ENCODE data around the gene COMT. TPM values are rescaled to one million over a fixed set of nuclear protein-coding genes. Genes with fewer than 3 reads are reported as not detected.

COMT gene
- total RNA-seq, 2 experiments from 2014 or later, result 71.8 to 74.8 TPM

DNA sequence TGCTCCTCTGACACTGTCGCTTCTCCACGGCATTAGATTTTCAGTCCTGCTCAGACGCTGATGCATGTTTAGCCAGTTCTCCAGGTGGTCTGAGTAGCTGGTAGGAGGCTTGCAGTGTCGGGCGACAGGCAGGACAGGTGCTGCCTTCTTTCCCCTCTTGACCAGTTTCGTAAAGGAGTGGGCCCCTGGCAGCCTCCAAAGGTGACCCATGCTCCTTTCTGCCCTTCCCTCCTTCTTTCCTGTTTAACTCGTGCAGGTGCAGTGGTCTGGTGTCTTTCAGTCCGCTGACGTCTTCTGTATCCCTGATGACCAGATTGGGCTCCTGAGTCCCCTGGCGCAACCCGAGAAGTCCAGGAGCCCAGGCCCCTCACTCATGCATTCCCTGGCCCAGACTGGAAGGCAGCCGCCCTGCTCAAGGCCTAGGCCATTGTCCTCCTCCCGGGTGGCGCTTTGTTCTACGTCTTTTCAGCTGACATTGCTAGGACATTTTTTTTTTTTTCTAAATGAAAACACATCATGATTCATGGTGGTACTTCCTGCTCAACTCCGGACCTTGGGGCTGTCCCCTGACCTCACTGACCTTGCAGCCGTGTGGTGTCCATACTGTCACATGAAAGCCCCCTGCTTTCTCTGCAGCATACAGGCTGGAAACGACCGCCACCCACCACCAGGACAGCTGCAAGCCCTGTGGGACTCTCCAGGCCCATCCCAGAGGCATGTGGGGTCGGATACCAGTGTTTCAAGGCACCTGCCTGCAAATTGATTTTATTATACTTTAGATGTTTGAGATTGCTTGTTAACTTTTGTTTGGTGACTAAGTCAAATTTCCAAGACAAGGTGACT, 25.6 kb downstream of the COMT start:
- Mint-ChIP-seq H3K27ac (no peak overlapping the region), H3K4me1 (peaks cover 11% of the 10 kb centered on the region), H3K27me3 (no peaks in the 10 kb centered on the region), H3K36me3 (ENCODE audit: low read depth) (no peaks in the 10 kb centered on the region), H3K4me3 (no peak overlapping the region), H3K9me3 (no peaks in the 10 kb centered on the region)
- POLR2A ChIA-PET, result no interaction called here
- DNase-seq, result no peak
- CTCF ChIA-PET, result interaction anchor here (0.6 to 1.4 kb wide), 2 partner anchors 13 to 1618 kb away, joined by 3 to 4 read pairs; no protein-coding TSS in a partner anchor

DNA sequence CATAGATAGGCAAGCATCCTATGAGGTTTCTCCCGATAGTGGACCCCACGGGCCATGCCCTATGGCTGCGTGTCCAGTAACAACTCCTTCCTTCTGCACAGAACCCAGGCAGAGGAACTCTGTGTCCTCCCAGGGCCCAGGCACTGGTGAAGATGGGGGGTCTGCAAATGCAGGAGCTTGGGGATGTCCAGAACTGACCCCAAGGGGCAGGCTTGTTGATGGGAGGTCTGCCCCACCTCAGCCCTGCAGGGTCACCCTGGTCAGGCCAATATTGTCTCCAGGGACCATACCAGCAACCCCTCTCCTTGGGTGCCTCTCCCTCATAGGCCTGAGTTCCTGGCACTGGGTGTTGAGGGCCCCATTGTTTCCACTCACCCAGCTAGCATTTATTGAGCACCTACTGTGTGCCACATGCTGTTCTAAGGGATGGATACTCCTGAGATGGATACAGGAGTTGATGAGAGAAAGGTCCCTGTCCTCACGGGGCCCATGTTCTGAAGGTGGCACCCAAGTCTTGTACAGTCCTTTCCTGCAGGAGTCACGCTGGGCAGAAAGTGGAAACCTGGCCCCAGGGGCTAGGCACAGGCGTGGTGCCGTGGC, 26.4 kb downstream of the COMT start:
- Mint-ChIP-seq H3K4me1 (peaks cover 9% of the 10 kb centered on the region), H3K27ac (no peak overlapping the region), H3K4me3 (no peak overlapping the region), H3K36me3 (ENCODE audit: low read depth) (no peaks in the 10 kb centered on the region), H3K27me3 (no peaks in the 10 kb centered on the region), H3K9me3 (no peaks in the 10 kb centered on the region)
- POLR2A ChIA-PET, result no interaction called here
- CTCF ChIA-PET, result no interaction called here
- DNase-seq, result no peak

- ChIA-PET POLR2A (no interaction called here), CTCF (interaction anchor here (1.2 to 1.3 kb wide), 2 partner anchors 20 to 161 kb away, joined by 3 to 4 read pairs; no protein-coding TSS in a partner anchor)
- H3K36me3 Mint-ChIP-seq (ENCODE audit: low read depth), result no peaks in the 10 kb centered on the region
- no peak overlapping the region for H3K27ac Mint-ChIP-seq
- no peak overlapping the region for H3K4me3 Mint-ChIP-seq
- no peaks in the 10 kb centered on the region for H3K9me3 Mint-ChIP-seq
- H3K4me1 Mint-ChIP-seq, result peaks cover 9% of the 10 kb centered on the region
- H3K27me3 Mint-ChIP-seq, result no peaks in the 10 kb centered on the region
- no peak for DNase-seq
These were observed 26.9 kb downstream of the COMT start for GRCh38 chr22:19968450-19968891.

DNA sequence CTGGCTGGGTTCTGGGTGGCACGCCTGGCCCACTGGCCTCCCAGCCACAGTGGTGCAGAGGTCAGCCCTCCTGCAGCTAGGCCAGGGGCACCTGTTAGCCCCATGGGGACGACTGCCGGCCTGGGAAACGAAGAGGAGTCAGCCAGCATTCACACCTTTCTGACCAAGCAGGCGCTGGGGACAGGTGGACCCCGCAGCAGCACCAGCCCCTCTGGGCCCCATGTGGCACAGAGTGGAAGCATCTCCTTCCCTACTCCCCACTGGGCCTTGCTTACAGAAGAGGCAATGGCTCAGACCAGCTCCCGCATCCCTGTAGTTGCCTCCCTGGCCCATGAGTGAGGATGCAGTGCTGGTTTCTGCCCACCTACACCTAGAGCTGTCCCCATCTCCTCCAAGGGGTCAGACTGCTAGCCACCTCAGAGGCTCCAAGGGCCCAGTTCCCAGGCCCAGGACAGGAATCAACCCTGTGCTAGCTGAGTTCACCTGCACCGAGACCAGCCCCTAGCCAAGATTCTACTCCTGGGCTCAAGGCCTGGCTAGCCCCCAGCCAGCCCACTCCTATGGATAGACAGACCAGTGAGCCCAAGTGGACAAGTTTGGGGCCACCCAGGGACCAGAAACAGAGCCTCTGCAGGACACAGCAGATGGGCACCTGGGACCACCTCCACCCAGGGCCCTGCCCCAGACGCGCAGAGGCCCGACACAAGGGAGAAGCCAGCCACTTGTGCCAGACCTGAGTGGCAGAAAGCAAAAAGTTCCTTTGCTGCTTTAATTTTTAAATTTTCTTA, 27.8 kb downstream of the COMT start:
- POLR2A ChIA-PET, result no interaction called here

DNA sequence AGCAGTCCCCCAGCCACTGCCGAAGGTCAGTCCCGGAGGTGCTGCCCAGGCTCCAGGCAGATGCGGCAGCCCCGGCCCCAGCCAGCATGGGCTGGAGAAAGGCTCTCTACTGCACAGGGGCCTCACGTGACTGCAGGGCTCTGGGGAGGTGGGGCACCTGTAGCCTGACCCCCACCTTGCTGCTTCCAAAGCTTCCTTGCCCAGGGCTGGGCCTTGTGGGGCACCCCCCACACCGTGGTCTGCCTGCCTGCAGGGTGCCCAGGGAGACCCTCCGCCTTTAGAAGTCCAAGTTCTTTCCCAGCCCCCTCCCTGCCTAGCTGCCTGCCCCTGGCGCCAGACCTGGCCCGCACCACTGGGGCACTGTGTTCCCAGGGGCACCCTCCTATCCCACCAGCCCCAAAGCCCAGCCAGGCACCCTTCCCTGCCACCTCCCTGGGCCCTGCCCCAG, 28.5 kb downstream of the COMT start:
- H3K9me3 Mint-ChIP-seq, result no peaks in the 10 kb centered on the region
- DNase-seq, result no peak
- ChIA-PET POLR2A (no interaction called here), CTCF (interaction anchor here (0.5 to 1.7 kb wide), 6 partner anchors 8 to 154 kb away, joined by 3 to 5 read pairs (median 3); no protein-coding TSS in a partner anchor)
- peaks cover 12% of the 10 kb centered on the region for H3K4me1 Mint-ChIP-seq
- H3K36me3 Mint-ChIP-seq (ENCODE audit: low read depth), result no peaks in the 10 kb centered on the region
- H3K27ac Mint-ChIP-seq, result no peak overlapping the region
- H3K4me3 Mint-ChIP-seq, result no peak overlapping the region
- no peaks in the 10 kb centered on the region for H3K27me3 Mint-ChIP-seq

More for the DNA sequence above, 27.8 kb downstream of the COMT start:
- no peak for DNase-seq
- Mint-ChIP-seq H3K27ac (no peak overlapping the region), H3K27me3 (no peaks in the 10 kb centered on the region), H3K36me3 (ENCODE audit: low read depth) (no peaks in the 10 kb centered on the region), H3K4me1 (peaks cover 9% of the 10 kb centered on the region), H3K9me3 (no peaks in the 10 kb centered on the region), H3K4me3 (no peak overlapping the region)
- CTCF ChIA-PET, result interaction anchor here (0.9 to 1.3 kb wide), 3 partner anchors 9 to 160 kb away, joined by 3 to 4 read pairs (median 3); no protein-coding TSS in a partner anchor

DNA sequence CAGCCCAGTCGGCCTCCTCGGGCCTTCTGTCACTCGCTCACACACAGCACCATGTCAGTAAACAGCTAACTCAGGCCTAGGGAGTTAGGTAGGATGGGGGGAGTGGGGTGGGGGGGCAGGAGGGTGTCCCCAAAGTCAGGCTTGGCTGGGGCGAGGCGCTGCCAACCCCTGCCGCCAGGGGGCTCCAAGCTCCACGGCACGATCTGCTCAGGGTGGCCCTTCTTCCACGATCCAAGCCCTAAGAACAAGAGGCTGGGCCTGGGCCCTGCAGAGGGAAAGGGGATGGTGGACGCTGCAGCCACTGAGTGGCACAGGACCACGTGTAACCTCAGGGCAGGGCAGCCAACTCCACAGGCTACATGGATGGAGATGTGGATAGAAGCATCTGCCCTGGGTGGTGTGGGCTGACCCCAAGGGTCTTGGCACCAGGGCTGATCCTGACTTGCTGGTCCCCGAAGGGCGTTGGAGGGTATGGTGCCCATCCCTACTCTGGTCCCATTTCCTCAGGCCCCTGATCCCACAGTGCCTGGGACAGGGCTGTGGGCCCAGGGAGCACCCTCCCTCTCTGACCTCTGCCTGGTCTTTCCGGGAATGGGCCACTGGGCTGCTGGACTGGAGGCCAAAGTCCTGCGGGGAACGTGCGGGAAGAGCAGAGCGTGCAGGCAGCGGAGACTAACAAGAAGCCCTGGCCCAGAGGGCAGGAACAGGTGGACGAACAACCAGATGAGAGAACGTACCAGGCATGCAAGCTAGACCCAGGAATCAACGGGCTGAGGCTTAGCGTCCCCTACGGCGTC, 29.1 kb downstream of the COMT start:
- H3K27ac Mint-ChIP-seq, result peak overlapping the region; percentile 13
- peaks cover 17% of the 10 kb centered on the region for H3K4me1 Mint-ChIP-seq
- DNase-seq, result peak; percentile 79
- CTCF ChIA-PET, result interaction anchor here (0.5 to 1.7 kb wide), 8 partner anchors 8 to 153 kb away, joined by 3 to 5 read pairs (median 3); no protein-coding TSS in a partner anchor
- H3K4me3 Mint-ChIP-seq, result no peak overlapping the region
- H3K9me3 Mint-ChIP-seq, result no peaks in the 10 kb centered on the region
- no peaks in the 10 kb centered on the region for H3K36me3 Mint-ChIP-seq (ENCODE audit: low read depth)
- POLR2A ChIA-PET, result interaction anchor here (0.6 kb wide), 1 partner anchor 735 kb away, joined by 3 read pairs; no protein-coding TSS in a partner anchor
- H3K27me3 Mint-ChIP-seq, result no peaks in the 10 kb centered on the region

DNA sequence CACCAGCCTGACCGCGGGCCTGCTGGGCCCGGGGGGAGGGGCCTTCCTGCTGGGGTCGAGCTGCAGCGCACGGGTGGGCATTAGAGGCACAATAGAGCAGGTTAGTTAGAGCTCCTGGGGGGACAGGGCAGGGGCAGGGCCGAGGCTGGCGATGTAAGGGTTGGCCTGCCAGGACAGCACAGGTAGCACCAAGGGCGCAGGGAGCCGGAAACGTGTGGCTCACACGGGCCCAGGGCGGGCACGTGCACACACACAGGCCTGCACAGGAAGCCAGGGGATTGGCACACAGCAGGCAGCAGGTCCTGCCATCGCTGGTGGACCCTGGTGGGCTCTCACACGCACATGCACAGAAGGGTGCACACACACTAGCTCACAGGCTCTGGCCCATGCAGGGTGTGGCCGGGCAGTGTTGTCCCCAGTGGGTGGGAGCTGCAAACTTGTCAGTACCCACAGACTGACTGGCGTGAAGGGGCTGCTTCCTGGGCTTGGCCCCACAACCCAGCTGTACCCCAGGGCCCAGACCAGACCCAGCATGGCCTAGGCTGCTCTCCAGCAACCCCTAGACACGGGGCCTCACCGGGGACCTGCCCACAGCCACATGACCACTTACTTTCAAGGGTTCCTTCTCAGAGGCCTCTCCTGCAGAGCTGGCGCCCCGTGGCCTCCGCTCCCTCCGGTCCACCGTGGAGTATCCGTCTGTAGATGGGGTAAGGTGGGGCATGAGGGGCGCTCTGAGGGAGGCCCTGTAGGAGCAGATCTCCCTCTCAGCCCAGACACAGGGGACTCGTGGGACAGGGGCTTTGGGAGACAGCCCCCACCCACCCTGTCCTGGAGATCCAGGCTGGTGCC, 29.9 kb downstream of the COMT start:
- Mint-ChIP-seq H3K27me3 (no peaks in the 10 kb centered on the region), H3K9me3 (no peaks in the 10 kb centered on the region), H3K4me1 (peaks cover 17% of the 10 kb centered on the region), H3K4me3 (no peak overlapping the region), H3K36me3 (ENCODE audit: low read depth) (no peaks in the 10 kb centered on the region), H3K27ac (no peak overlapping the region)
- peak; percentile 17 for DNase-seq
- CTCF ChIA-PET, result interaction anchor here (1.3 to 1.7 kb wide), 3 partner anchors 19 to 47 kb away, joined by 3 to 5 read pairs (median 5); no protein-coding TSS in a partner anchor
- POLR2A ChIA-PET, result interaction anchor here (0.6 kb wide), 1 partner anchor 734 kb away, joined by 3 read pairs; no protein-coding TSS in a partner anchor

DNA sequence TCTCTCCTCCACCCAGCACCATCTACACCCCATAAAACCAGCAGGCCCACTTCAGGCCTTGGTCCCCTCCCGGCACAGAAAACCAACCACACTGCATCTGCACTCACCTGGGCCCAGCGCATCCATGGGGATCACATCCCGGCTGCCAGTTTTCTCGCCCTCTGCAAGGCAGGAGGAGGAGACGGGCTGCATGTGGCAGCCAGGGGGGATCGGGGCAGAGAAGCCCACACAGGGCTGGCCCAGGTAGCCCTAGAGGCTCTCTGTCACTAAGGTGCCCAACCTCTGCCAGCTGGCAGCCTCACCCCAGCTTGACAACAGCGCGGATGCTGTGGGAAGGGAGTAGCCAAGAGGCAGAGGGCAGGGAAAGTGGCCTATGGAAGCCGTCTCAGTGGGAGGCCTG, 30.7 kb downstream of the COMT start:
- H3K36me3 Mint-ChIP-seq (ENCODE audit: low read depth), result no peaks in the 10 kb centered on the region
- H3K4me1 Mint-ChIP-seq, result peaks cover 17% of the 10 kb centered on the region
- H3K27me3 Mint-ChIP-seq, result no peaks in the 10 kb centered on the region
- POLR2A ChIA-PET, result no interaction called here
- H3K9me3 Mint-ChIP-seq, result no peaks in the 10 kb centered on the region
- CTCF ChIA-PET, result interaction anchor here (1.3 to 1.5 kb wide), 2 partner anchors 18 to 41 kb away, joined by 3 to 5 read pairs; no protein-coding TSS in a partner anchor
- H3K4me3 Mint-ChIP-seq, result no peak overlapping the region
- no peak overlapping the region for H3K27ac Mint-ChIP-seq
- no peak for DNase-seq

GRCh38 chr22:19972652-19973550, 31.3 kb downstream of the COMT start:
- Mint-ChIP-seq H3K4me3 (no peak overlapping the region), H3K27ac (no peak overlapping the region), H3K36me3 (ENCODE audit: low read depth) (no peaks in the 10 kb centered on the region), H3K27me3 (no peaks in the 10 kb centered on the region), H3K9me3 (no peaks in the 10 kb centered on the region), H3K4me1 (peaks cover 17% of the 10 kb centered on the region)
- ChIA-PET POLR2A (no interaction called here), CTCF (no interaction called here)
- DNase-seq, result no peak

GRCh38 chr22:19973551-19974267, 32.1 kb downstream of the COMT start:
- Mint-ChIP-seq H3K9me3 (no peaks in the 10 kb centered on the region), H3K4me3 (no peak overlapping the region), H3K27ac (no peak overlapping the region), H3K27me3 (no peaks in the 10 kb centered on the region), H3K36me3 (ENCODE audit: low read depth) (no peaks in the 10 kb centered on the region), H3K4me1 (peaks cover 17% of the 10 kb centered on the region)
- ChIA-PET POLR2A (no interaction called here), CTCF (interaction anchor here (1.0 to 1.2 kb wide), 2 partner anchors 11 to 20 kb away, joined by 3 to 4 read pairs; no protein-coding TSS in a partner anchor)
- no peak for DNase-seq

Measured in activated CD4-positive, alpha-beta T cell treated with anti-CD3 and anti-CD28 coated beads, Interleukin-2, amount 10 ng/mL, durations not matched to agents 7 days and 5 days (primary cell).